Lower leg skin (tissue), 3 donors: ENCODE measurements around the gene CDV3.

ENCODE experiments used
- POLR2A ChIP-seq, 2 donors: fragments of 450-650 bp; IDR thresholded peaks; one replicate each; pipeline ENCODE4 v1.6.1; 2016 to 2017; ENCODE audit warnings: antibody characterized with exemption in 2 of 2, mild to moderate bottlenecking in 1 of 2, moderate library complexity in 1 of 2
- TF ChIP-seq, protein P1 (sequence below), 3 donors: fragments of 450-650 bp; IDR thresholded peaks; one replicate each; pipeline ENCODE4 v1.5.1; 2016; ENCODE audit warnings: antibody characterized with exemption in 3 of 3, mild to moderate bottlenecking in 3 of 3, moderate library complexity in 2 of 3

DNA sequence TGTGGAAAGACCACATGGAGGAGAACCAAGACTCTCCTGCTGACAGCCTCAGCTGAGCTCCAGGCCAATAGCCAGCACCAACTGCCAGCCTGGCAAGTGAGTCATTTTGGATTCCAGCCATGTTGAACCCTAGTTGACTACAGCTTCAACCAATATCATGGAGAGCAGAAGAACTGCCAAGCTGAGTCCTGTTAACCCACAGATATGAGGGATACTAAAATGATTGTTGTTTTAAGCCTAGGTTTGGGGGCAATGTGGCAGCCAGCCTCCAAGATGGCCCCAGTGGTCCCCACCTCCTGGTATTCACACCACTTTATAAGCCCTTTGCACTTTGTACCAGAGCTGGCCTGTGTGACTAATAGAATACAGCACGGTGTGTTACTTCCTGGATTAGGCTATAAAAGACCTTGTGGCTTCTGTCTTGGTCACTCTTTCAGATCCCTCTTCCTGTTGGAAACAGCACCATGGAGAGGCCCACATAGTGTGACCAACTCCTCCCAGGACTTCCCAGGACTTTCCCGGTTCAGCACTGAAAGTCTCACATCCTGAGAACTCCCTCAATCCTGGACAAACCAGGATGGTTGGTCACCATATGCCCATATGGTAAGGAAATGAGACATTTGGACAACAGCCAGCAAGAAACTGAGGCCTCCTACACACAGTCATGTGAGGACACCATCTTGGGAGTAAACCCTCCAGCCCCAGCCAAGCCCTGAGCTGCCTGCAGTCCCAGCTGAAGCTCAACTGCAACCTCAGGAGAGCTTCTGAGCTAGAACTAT, 32.4 kb upstream of the CDV3 start:
- TF ChIP-seq POLR2A (IDR thresholded peaks at IDR 0.05), result no peak
- TF ChIP-seq, protein P1, sequence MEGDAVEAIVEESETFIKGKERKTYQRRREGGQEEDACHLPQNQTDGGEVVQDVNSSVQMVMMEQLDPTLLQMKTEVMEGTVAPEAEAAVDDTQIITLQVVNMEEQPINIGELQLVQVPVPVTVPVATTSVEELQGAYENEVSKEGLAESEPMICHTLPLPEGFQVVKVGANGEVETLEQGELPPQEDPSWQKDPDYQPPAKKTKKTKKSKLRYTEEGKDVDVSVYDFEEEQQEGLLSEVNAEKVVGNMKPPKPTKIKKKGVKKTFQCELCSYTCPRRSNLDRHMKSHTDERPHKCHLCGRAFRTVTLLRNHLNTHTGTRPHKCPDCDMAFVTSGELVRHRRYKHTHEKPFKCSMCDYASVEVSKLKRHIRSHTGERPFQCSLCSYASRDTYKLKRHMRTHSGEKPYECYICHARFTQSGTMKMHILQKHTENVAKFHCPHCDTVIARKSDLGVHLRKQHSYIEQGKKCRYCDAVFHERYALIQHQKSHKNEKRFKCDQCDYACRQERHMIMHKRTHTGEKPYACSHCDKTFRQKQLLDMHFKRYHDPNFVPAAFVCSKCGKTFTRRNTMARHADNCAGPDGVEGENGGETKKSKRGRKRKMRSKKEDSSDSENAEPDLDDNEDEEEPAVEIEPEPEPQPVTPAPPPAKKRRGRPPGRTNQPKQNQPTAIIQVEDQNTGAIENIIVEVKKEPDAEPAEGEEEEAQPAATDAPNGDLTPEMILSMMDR (IDR thresholded peaks at IDR 0.05), result no peak
